ENCODE results near the gene MTHFSD.

Gene MTHFSD

DNA sequence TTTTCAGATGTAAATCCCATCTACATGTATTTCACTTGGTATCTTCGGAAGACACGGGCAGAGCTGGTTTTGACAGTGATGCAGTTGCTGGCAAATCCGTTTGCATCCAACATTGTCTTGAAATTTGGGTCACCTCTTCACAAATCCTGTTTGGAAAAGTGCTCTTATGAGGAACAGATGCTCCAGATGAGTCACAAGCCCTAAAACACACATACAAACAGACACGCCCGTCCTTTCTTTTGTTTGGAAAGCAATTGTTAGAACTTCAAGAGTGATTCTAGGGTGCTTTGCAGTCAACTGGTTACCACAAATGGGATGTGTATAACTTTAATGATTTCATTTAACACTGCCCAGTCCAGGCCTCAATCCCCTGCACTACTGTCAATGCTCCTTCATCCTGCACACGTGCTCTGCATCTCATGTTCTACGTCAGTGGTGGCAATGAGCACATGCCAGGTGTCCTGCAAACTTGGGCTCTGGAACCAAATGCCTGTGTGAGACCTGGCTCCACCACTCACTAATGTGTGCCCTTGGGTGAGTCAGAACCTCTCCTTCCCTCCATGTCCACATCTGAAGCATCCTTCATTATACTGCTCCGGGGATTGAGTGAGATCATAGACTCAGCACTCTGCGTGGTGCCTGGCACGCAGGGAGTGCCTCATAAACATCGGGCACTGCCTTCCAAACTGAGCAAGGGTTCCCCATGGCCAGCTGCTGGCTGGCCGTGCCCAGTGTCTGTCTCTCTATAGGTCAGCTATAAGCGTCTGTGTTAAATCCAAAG, 64.0 kb downstream of the MTHFSD start:
- DNase-seq (ENCODE audit: low spot score), result no peak

DNA sequence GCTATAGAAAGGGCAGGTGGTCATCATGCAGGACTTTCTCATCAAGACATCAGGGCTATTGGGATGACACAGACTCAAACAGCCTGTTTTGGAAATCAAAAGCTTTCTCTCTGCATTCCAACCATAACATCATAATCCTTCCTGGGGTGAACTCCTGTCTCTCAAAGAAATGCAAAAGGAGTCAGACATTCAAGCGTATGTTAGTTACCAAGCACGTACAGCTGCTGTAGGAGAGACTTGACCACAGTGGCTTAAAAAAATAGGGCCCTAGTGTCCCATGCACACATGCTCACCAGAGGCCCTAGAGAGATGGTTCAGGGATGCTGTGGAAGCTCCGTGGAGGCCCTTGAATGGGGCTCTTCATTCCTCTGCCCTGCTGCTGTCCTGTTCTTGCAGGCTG, 69.3 kb downstream of the MTHFSD start:
- no peak for DNase-seq (ENCODE audit: low spot score)

DNA sequence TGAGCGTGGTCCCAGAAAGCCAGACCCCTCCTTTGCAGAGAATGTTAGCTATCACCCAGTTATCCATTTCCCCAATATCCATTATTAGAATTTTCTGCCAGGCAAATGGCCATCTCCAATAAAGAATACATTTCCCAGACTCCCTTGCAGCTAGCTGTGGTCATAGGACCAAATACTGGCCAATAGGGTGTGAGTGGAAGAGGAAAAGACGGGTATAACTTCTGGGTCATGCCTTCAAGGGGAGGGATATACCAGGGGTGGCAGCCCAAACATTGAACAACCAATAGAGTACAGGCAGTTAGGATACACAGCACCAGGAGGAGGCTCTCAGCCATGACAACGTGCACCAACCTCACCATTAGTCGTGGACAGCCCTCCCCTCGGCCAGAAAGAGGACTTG, 70.8 kb downstream of the MTHFSD start:
- peak; percentile 21 for DNase-seq (ENCODE audit: low spot score)

GRCh38 chr16:86481607-86482006, 73.4 kb downstream of the MTHFSD start:
- no peak for DNase-seq (ENCODE audit: low spot score)

GRCh38 chr16:86480444-86480843, 74.6 kb downstream of the MTHFSD start:
- DNase-seq (ENCODE audit: low spot score), result no peak

All from NAMALWA (cell line).